Measurements from ENCODE around the gene PDGFB.

DNA sequence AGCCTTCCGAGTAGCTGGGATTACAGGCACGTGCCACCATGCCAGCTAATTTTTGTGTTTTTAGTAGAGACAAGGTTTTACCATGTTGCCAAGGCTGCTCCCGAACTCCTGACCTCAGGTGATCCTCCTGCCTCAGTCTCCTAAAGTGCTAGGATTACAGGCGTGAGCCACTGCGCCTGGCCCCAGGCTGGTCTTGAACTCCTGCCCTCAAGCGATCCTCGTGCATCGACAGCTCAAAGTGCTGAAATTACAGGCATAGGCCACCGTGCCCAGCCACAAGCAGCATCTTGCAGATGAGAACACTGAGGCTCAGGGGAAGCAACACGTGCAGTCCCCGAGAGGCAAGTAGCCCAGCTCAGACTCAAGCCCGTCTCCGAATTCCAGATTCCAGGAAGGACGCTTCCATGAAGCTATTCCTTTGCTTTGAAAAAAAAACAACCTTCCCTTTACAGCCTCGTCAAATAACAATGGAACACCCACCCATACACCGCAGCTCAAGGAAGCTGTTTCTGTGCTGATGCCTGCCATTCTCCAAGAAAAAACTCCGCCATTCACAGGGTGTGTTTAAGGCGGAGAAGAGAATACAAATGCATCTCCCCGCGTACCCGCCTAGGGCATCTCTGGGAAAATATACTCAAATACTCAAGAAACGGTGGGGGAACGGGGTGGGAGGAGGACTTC lies 34.5 kb upstream of the PDGFB start:
- TF ChIP-seq POLR2A (IDR thresholded peaks at IDR 0.05): no peak
- TF ChIP-seq, protein P1, sequence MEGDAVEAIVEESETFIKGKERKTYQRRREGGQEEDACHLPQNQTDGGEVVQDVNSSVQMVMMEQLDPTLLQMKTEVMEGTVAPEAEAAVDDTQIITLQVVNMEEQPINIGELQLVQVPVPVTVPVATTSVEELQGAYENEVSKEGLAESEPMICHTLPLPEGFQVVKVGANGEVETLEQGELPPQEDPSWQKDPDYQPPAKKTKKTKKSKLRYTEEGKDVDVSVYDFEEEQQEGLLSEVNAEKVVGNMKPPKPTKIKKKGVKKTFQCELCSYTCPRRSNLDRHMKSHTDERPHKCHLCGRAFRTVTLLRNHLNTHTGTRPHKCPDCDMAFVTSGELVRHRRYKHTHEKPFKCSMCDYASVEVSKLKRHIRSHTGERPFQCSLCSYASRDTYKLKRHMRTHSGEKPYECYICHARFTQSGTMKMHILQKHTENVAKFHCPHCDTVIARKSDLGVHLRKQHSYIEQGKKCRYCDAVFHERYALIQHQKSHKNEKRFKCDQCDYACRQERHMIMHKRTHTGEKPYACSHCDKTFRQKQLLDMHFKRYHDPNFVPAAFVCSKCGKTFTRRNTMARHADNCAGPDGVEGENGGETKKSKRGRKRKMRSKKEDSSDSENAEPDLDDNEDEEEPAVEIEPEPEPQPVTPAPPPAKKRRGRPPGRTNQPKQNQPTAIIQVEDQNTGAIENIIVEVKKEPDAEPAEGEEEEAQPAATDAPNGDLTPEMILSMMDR (IDR thresholded peaks at IDR 0.05 in 8 of 11, conservative IDR thresholded peaks at IDR 0.05 in 3 of 11): no peak
